Retinal pigment epithelial cell (primary cell): ENCODE measurements around the gene LRRC4C.

ENCODE experiments used
- DNase-seq: peaks from one replicate; pipeline ENCODE4 v3.0.0-alpha.2; 2010; ENCODE audit warnings: low read depth
- H3K4me3 ChIP-seq: 2 replicates; pipeline ENCODE4 v1.5.1; 2011; ENCODE audit warnings: mild to moderate bottlenecking, low read length, control low read depth, moderate library complexity
- CTCF ChIP-seq: conservative IDR thresholded peaks from 2 replicates; pipeline ENCODE4 v1.5.1; 2011; ENCODE audit warnings: low read depth, low read length, control low read depth, inconsistent platforms

The LRRC4C gene

GRCh38 chr11:40080434-40080833 lies 1379.0 kb downstream of the LRRC4C start:
- no peak for TF ChIP-seq CTCF
- H3K4me3 ChIP-seq = no peak overlapping the region
- DNase-seq = no peak
